HCT116 (cell line): ENCODE measurements around the gene MAPK14. TPM values are rescaled to one million over a fixed set of nuclear protein-coding genes. Genes with fewer than 3 reads are reported as not detected.

ENCODE experiments used
- ATAC-seq: fragments of 200-7000 bp; cut with Tn5 transposase; 2 replicates; pipeline ENCODE4 v1.9.1; 2020; ENCODE audit warnings: mild to moderate bottlenecking, moderate library complexity
- BruUV-seq: library from RNA; stranded (reverse); fragments of 400-500 nt; replicated peaks from 2 replicates; lab custom pipeline; 2021; lab: Mats Ljungman, UMichigan
- CTCF ChIA-PET: fragments of 300-600 bp; sonication (Branson Sonifier 250); formaldehyde crosslinking; loops from one replicate; lab custom pipeline; 2021; ENCODE audit warnings: antibody characterized with exemption; lab: Charles Lee
- POLR2A ChIA-PET: fragments of 300-600, 350-600 bp; sonication (Branson Sonifier 250); formaldehyde crosslinking; loops from one replicate; lab custom pipeline; 2021; ENCODE audit warnings: antibody characterized with exemption; lab: Charles Lee
- RAD21 ChIA-PET, 2 experiments: fragments of 300-600 bp; sonication (Branson Sonifier 250); formaldehyde crosslinking; loops; one replicate each; lab custom pipeline; 2023; ENCODE audit warnings: low total read pairs in 2 of 2; ENCODE audit not compliant: uncharacterized antibody in 2 of 2, unreplicated experiment in 2 of 2, low non-redundant PET in 1 of 2; lab: Charles Lee
- DNase-seq: peaks from one replicate; pipeline ENCODE4 v3.0.0-alpha.2; 2010; ENCODE audit warnings: low read depth, low spot score
- H2AFZ ChIP-seq: fragments of 200-600 bp; shearing (Covaris generic), sonication (generic); 2 replicates; pipeline ENCODE4 v1.6.1; 2017; ENCODE audit warnings: low read depth, mixed run types, mixed read lengths, antibody characterized with exemption, low read length; ENCODE audit not compliant: poor library complexity, severe bottlenecking
- H3K27ac ChIP-seq: 2 replicates; pipeline ENCODE4 v1.5.1; 2012; ENCODE audit warnings: low read depth, low read length
- H3K27me3 ChIP-seq: fragments of 200-600 bp; sonication (generic); 2 replicates; pipeline ENCODE4 v1.6.1; 2016; ENCODE audit warnings: mixed run types, low read length, mixed read lengths; ENCODE audit not compliant: insufficient read depth
- H3K36me3 ChIP-seq, 2 experiments: fragments of 200-500 bp in 1 of 2; fragments of 200-600 bp in 1 of 2; sonication (Bioruptor generic) in 1 of 2; sonication (generic) in 1 of 2; 2 replicates each; pipeline versions ENCODE4 v1.5.1 to v1.6.1; 2014 to 2016; ENCODE audit warnings: low read length in 2 of 2, inconsistent platforms in 1 of 2, mixed read lengths in 1 of 2, mixed run types in 1 of 2; ENCODE audit not compliant: insufficient read depth in 2 of 2, control insufficient read depth in 1 of 2
- H3K4me1 ChIP-seq, 2 experiments: fragments of 200-600 bp in 1 of 2; sonication (generic) in 1 of 2; 2 replicates each; pipeline versions ENCODE4 v1.5.1 to v1.6.1; 2012 to 2017; ENCODE audit warnings: low read length in 2 of 2, inconsistent platforms in 1 of 2, mild to moderate bottlenecking in 1 of 2, mixed read lengths in 1 of 2, mixed run types in 1 of 2, moderate library complexity in 1 of 2; ENCODE audit not compliant: insufficient read depth in 2 of 2, control insufficient read depth in 1 of 2
- H3K4me2 ChIP-seq: fragments of 200-600 bp; sonication (generic); 2 replicates; pipeline ENCODE4 v1.6.1; 2017; ENCODE audit warnings: mixed run types, low read length, mixed read lengths
- H3K4me3 ChIP-seq, 2 experiments: fragments of 200-600 bp in 1 of 2; sonication (generic) in 1 of 2; replicated peaks in 1 of 2; 2 replicates each; pipeline ENCODE4 v1.5.1; 2011 to 2016; ENCODE audit warnings: low read length in 2 of 2, control low read depth in 1 of 2, low read depth in 1 of 2, mild to moderate bottlenecking in 1 of 2, mixed read lengths in 1 of 2, mixed run types in 1 of 2
- H3K79me2 ChIP-seq: fragments of 200-600 bp; sonication (generic); 2 replicates; pipeline ENCODE4 v1.6.1; 2017; ENCODE audit warnings: mild to moderate bottlenecking, mixed run types, low read length, moderate library complexity, mixed read lengths; ENCODE audit not compliant: insufficient read depth
- H3K9ac ChIP-seq: fragments of 200-600 bp; sonication (generic); 2 replicates; pipeline ENCODE4 v1.6.1; 2016; ENCODE audit warnings: low read length, mixed read lengths
- H3K9me2 ChIP-seq: fragments of 200-600 bp; sonication (generic), shearing (Covaris generic); 2 replicates; pipeline ENCODE4 v1.6.1; 2017; ENCODE audit warnings: mixed run types, mild to moderate bottlenecking, moderate library complexity; ENCODE audit not compliant: insufficient read depth
- H3K9me3 ChIP-seq, 2 experiments: fragments of 200-500 bp in 1 of 2; fragments of 200-600 bp in 1 of 2; sonication (Bioruptor generic) in 1 of 2; sonication (generic) in 1 of 2; 2 replicates each; pipeline ENCODE4 v1.6.1; 2014 to 2017; ENCODE audit warnings: low read length in 2 of 2, mixed read lengths in 2 of 2, inconsistent platforms in 1 of 2, low read depth in 1 of 2, mild to moderate bottlenecking in 1 of 2, mixed run types in 1 of 2, moderate library complexity in 1 of 2; ENCODE audit not compliant: control insufficient read depth in 1 of 2, insufficient read depth in 1 of 2
- H4K20me1 ChIP-seq: fragments of 200-600 bp; sonication (generic), shearing (Covaris generic); 2 replicates; pipeline ENCODE4 v1.6.1; 2017; ENCODE audit warnings: mixed run types, mild to moderate bottlenecking, moderate library complexity; ENCODE audit not compliant: insufficient read depth
- CBX3 ChIP-seq: IDR thresholded peaks from 2 replicates; pipeline ENCODE4 v1.6.1; 2012; ENCODE audit warnings: low read depth
- CEBPB ChIP-seq: IDR thresholded peaks from 2 replicates; pipeline ENCODE4 v1.6.1; 2012; ENCODE audit warnings: low read depth
- CTCF ChIP-seq, 3 experiments: fragments of 200-600 bp in 1 of 3; sonication (generic) in 1 of 3; IDR thresholded peaks in 2 of 3; conservative IDR thresholded peaks in 1 of 3; 2 replicates each; pipeline ENCODE4 v1.5.1; 2012 to 2017; ENCODE audit warnings: low read depth in 2 of 3, low read length in 2 of 3, antibody characterized with exemption in 1 of 3, borderline replicate concordance in 1 of 3, control low read depth in 1 of 3, mild to moderate bottlenecking in 1 of 3, mixed read lengths in 1 of 3, mixed run types in 1 of 3, moderate library complexity in 1 of 3; ENCODE audit not compliant: insufficient read depth in 1 of 3
- EGR1 ChIP-seq: IDR thresholded peaks from 2 replicates; pipeline ENCODE4 v1.6.1; 2012; ENCODE audit warnings: low read depth
- ELF1 ChIP-seq: IDR thresholded peaks from 2 replicates; pipeline ENCODE4 v1.6.1; 2012; ENCODE audit warnings: low read depth, borderline replicate concordance
- EZH2 ChIP-seq: fragments of 200-600 bp; sonication (generic); IDR thresholded peaks from 2 replicates; pipeline ENCODE4 v1.6.1; 2017; ENCODE audit warnings: antibody characterized with exemption, mixed run types
- EZH2phosphoT487 ChIP-seq: fragments of 200-600 bp; IDR thresholded peaks from 2 replicates; pipeline ENCODE4 v1.6.1; 2018; ENCODE audit warnings: antibody characterized with exemption, borderline replicate concordance
- FOSL1 ChIP-seq: IDR thresholded peaks from 2 replicates; pipeline ENCODE4 v1.6.1; 2012; ENCODE audit warnings: low read depth
- JUND ChIP-seq: IDR thresholded peaks from 2 replicates; pipeline ENCODE4 v1.6.1; 2012
- POLR2AphosphoS5 ChIP-seq: IDR thresholded peaks from 2 replicates; pipeline ENCODE4 v1.6.1; 2011; ENCODE audit warnings: mild to moderate bottlenecking, low read depth, low read length, moderate library complexity
- REST ChIP-seq: IDR thresholded peaks from 2 replicates; pipeline ENCODE4 v1.6.1; 2012; ENCODE audit warnings: low read depth
- SIN3A ChIP-seq: IDR thresholded peaks from 2 replicates; pipeline ENCODE4 v1.6.1; 2012; ENCODE audit warnings: low read depth
- TCF7L2 ChIP-seq: IDR thresholded peaks from 2 replicates; pipeline ENCODE4 v1.7.0; 2011; ENCODE audit warnings: borderline replicate concordance, inconsistent platforms; ENCODE audit not compliant: insufficient read depth, insufficient read length; ENCODE audit errors: extremely low read depth
- YY1 ChIP-seq: IDR thresholded peaks from 2 replicates; pipeline ENCODE4 v1.6.1; 2011; ENCODE audit warnings: low read length, low read depth, moderate library complexity, mild to moderate bottlenecking; ENCODE audit not compliant: insufficient replicate concordance; ENCODE audit errors: extremely low read depth
- intact Hi-C: fragments of 100-400 bp; cut with micrococcal nuclease; formaldehyde crosslinking; loops from 2 replicates; pipeline ENCODE4 v1.10.0; 2022
- total RNA-seq: library from RNA; stranded (reverse); gene quantifications from one replicate; pipeline ENCODE4 v1.2.1, GENCODE V29; 2021; ENCODE audit not compliant: unreplicated experiment
- TF ChIP-seq, protein P1 (sequence below): IDR thresholded peaks from 2 replicates; pipeline ENCODE4 v1.6.1; 2012

The MAPK14 gene
- total RNA-seq, 1 experiment from 2014 or later = 34.2 TPM

DNA sequence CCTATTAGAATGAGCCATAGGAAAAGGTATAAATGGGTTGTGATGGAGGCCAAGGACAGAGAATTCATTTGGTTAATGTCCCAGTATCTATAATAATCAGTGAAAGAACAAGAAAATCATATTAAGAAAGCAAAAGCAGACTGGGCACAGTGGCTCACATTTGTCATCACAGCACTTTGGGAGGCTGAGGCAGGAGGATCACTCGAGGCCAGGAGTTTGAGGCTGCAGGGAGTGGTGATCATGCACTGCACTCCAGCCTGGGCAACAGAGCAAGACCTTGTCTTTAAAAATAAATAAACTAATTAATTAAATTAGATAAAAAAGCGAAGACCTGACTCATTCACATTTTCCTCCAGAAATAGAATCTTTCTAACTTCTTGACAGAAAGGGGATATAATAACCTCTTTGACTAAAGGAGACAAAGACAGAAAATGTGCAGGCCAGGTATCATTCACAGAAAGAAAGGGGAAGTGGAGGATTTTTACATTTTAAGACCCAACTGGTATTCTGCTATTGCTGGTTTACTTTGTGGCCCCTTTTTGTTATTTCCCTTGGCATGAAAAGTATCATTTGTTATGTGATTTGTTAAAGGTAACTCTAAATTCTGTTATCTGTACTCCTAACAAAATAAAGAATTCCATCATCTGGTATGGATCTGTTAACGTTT, 70.8 kb downstream of the MAPK14 start:
- H3K79me2 ChIP-seq = no peaks in the 10 kb centered on the region
- H3K36me3 ChIP-seq = peaks cover 0 to 5% of the 10 kb centered on the region in 2 experiments; a peak in 1 of 4 replicates
- DNase-seq = no peak
- H3K4me3 ChIP-seq = no peak overlapping the region
- BruUV-seq = no TSS peak
- ATAC-seq = no peak
- no peak overlapping the region for H3K4me2 ChIP-seq
- H3K9me2 ChIP-seq = no peaks in the 10 kb centered on the region
- H3K4me1 ChIP-seq = no peaks in the 10 kb centered on the region
- H3K9me3 ChIP-seq = no peaks in the 10 kb centered on the region
- TF ChIP-seq CEBPB = no peak
- TF ChIP-seq EGR1 = no peak
- TF ChIP-seq EZH2phosphoT487 = no peak
- TF ChIP-seq SIN3A = no peak
- TF ChIP-seq CBX3 = no peak
- TF ChIP-seq FOSL1 = no peak
- TF ChIP-seq POLR2AphosphoS5 = no peak
- no peak for TF ChIP-seq YY1
- TF ChIP-seq TCF7L2 = no peak
- TF ChIP-seq JUND = no peak
- TF ChIP-seq CTCF (IDR thresholded peaks at IDR 0.05 in 2 of 3, conservative IDR thresholded peaks at IDR 0.05 in 1 of 3; ENCODE audit: borderline replicate concordance in 1 of 3, insufficient read depth in 1 of 3, low read depth in 2 of 3, low read length in 2 of 3) = no peak
- TF ChIP-seq EZH2 = no peak
- TF ChIP-seq, protein P1, sequence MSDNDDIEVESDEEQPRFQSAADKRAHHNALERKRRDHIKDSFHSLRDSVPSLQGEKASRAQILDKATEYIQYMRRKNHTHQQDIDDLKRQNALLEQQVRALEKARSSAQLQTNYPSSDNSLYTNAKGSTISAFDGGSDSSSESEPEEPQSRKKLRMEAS = no peak
- no peak for TF ChIP-seq ELF1
- TF ChIP-seq REST = no peak
- no peak overlapping the region for H3K27ac ChIP-seq
- intact Hi-C loops = loop anchor here (5.0 to 10.0 kb wide), 2 partner anchors 516 to 574 kb away; no protein-coding TSS in a partner anchor
- ChIA-PET CTCF (interaction anchor here (1.0 to 1.1 kb wide), 2 partner anchors 10 to 32 kb away, joined by 3 to 4 read pairs; partner anchors contain the start of gene MAPK13), RAD21 (no interaction called here), POLR2A (interaction anchor here (0.6 kb wide), 1 partner anchor 611 kb away, joined by 4 read pairs; no protein-coding TSS in a partner anchor)
- H3K27me3 ChIP-seq = no peaks in the 10 kb centered on the region
- H4K20me1 ChIP-seq = peaks cover 5% of the 10 kb centered on the region; the same call in 1 of the 2 replicates
- no peak overlapping the region for H2AFZ ChIP-seq
- no peak overlapping the region for H3K9ac ChIP-seq
